ENCODE results near the gene KCNMA1. TPM values are rescaled to one million over a fixed set of nuclear protein-coding genes. Genes with fewer than 3 reads are reported as not detected.

KCNMA1 gene
- total and polyA plus RNA-seq, 10 of the 15 experiments (the other 5 are each of a cell fraction or from before 2014, with no cell fraction given), result 8.5 to 77.0 (median 21.3) TPM

GRCh38 chr10:76944640-76945039, 693.0 kb downstream of the KCNMA1 start:
- in situ Hi-C loops (cut with MboI) (no loop called here), intact Hi-C loops (cut with micrococcal nuclease; ENCODE audit: unreplicated experiment) (no loop called here)
- Histone ChIP-seq H3K36me3 (ENCODE audit: control insufficient read depth in 2 of 2, insufficient read depth in 2 of 2, low read length in 1 of 2) (no peaks in the 10 kb centered on the region; a peak in 1 of 4 replicates), H4K20me1 (ENCODE audit: control insufficient read depth, insufficient read depth) (no peaks in the 10 kb centered on the region), H3K4me1 (ENCODE audit: control insufficient read depth, insufficient read depth, low read length) (no peaks in the 10 kb centered on the region), H3K9me3 (replicated peaks; ENCODE audit: control insufficient read depth, insufficient read depth, low read length) (no peaks in the 10 kb centered on the region), H3K4me3 (no peak overlapping the region), H3K4me2 (ENCODE audit: control insufficient read depth, insufficient read depth) (no peak overlapping the region), H3K9ac (ENCODE audit: control insufficient read depth, insufficient read depth, low read length) (no peak overlapping the region), H3K79me2 (ENCODE audit: control insufficient read depth, insufficient read depth, low read length) (no peaks in the 10 kb centered on the region), H3K27me3 (replicated peaks in 1 of 2; ENCODE audit: control insufficient read depth in 2 of 2, insufficient read depth in 2 of 2, low read length in 1 of 2) (no peaks in the 10 kb centered on the region), H3K27ac (ENCODE audit: control insufficient read depth, insufficient read depth) (no peak overlapping the region), H2AFZ (ENCODE audit: control insufficient read depth, low read depth, low read length) (no peak overlapping the region)
- TF ChIP-seq BACH1 (IDR thresholded peaks at IDR 0.05; ENCODE audit: borderline replicate concordance) (no peak), SIX5 (IDR thresholded peaks at IDR 0.05; ENCODE audit: low read depth, low read length, severe bottlenecking) (no peak), KAT2A (conservative IDR thresholded peaks at IDR 0.05; ENCODE audit: control insufficient read depth, low read depth, low read length) (no peak)
- CTCF ChIA-PET, result interaction anchor here (0.6 to 1.3 kb wide), 2 partner anchors 21 to 39 kb away, joined by 4 read pairs; no protein-coding TSS in a partner anchor
- no TSS peak for BruUV-seq (replicated peaks)
- RAD21 ChIA-PET (ENCODE audit: unreplicated experiment), result no interaction called here
- DNase-seq (ENCODE audit: low read depth, low spot score) (no peak), ATAC-seq (no peak), FAIRE-seq (no peak)
- SMC1A ChIA-PET (ENCODE audit: uncharacterized antibody, unreplicated experiment), result interaction anchor here (1.5 kb wide), 1 partner anchor 8 kb away, joined by 3 read pairs; no protein-coding TSS in a partner anchor
- 36% methylated on average over 7 of the region's 7 CpGs for WGBS (ENCODE audit: insufficient coverage, insufficient replicate concordance, low lambda C conversion rate, missing lambda C conversion rate)
- POLR2A ChIA-PET, result interaction anchor here (0.6 kb wide), 1 partner anchor 12 kb away, joined by 16 read pairs; no protein-coding TSS in a partner anchor

GRCh38 chr10:76942628-76943416, 694.8 kb downstream of the KCNMA1 start:
- DNase-seq (ENCODE audit: low read depth, low spot score) (no peak), FAIRE-seq (no peak), ATAC-seq (no peak)
- in situ Hi-C loops (cut with MboI), result no loop called here
- no peak overlapping the region for H3K9ac ChIP-seq (ENCODE audit: control insufficient read depth, insufficient read depth, low read length)
- H3K79me2 ChIP-seq (ENCODE audit: control insufficient read depth, insufficient read depth, low read length), result no peaks in the 10 kb centered on the region
- ChIA-PET RAD21 (ENCODE audit: unreplicated experiment) (no interaction called here), CTCF (interaction anchor here (1.0 kb wide), 1 partner anchor 42 kb away, joined by 3 read pairs; no protein-coding TSS in a partner anchor), POLR2A (no interaction called here), SMC1A (ENCODE audit: uncharacterized antibody, unreplicated experiment) (no interaction called here)
- WGBS (ENCODE audit: insufficient coverage, insufficient replicate concordance, low lambda C conversion rate, missing lambda C conversion rate), result 25% methylated on average over 8 of the region's 8 CpGs
- no peaks in the 10 kb centered on the region for H3K27me3 ChIP-seq (replicated peaks in 1 of 2; ENCODE audit: control insufficient read depth in 2 of 2, insufficient read depth in 2 of 2, low read length in 1 of 2)
- no peak overlapping the region for H3K4me2 ChIP-seq (ENCODE audit: control insufficient read depth, insufficient read depth)
- no peaks in the 10 kb centered on the region for H3K36me3 ChIP-seq (ENCODE audit: control insufficient read depth in 2 of 2, insufficient read depth in 2 of 2, low read length in 1 of 2)
- H4K20me1 ChIP-seq (ENCODE audit: control insufficient read depth, insufficient read depth), result no peaks in the 10 kb centered on the region
- intact Hi-C loops (cut with micrococcal nuclease; ENCODE audit: unreplicated experiment), result no loop called here
- no peaks in the 10 kb centered on the region for H3K4me1 ChIP-seq (ENCODE audit: control insufficient read depth, insufficient read depth, low read length)
- H3K27ac ChIP-seq (ENCODE audit: control insufficient read depth, insufficient read depth), result no peak overlapping the region
- H3K4me3 ChIP-seq, result no peak overlapping the region
- BruUV-seq (replicated peaks), result no TSS peak
- no peaks in the 10 kb centered on the region for H3K9me3 ChIP-seq (replicated peaks; ENCODE audit: control insufficient read depth, insufficient read depth, low read length)
- no peak overlapping the region for H2AFZ ChIP-seq (ENCODE audit: control insufficient read depth, low read depth, low read length)
- no peak for TF ChIP-seq YY1 (IDR thresholded peaks at IDR 0.05; ENCODE audit: low read depth, low read length)
- no peak for TF ChIP-seq NR2C2 (IDR thresholded peaks at IDR 0.05; ENCODE audit: borderline replicate concordance, control insufficient read depth, insufficient read length, low read depth)
- TF ChIP-seq ZBTB40 (IDR thresholded peaks at IDR 0.05; ENCODE audit: borderline replicate concordance), result no peak
- TF ChIP-seq NFIC (IDR thresholded peaks at IDR 0.05; ENCODE audit: low read depth, low read length), result no peak
- no peak for TF ChIP-seq SPI1 (IDR thresholded peaks at IDR 0.05; ENCODE audit: borderline replicate concordance, insufficient read depth, low read depth, low read length)
